GM23338 (cell line): ENCODE data around the gene CEACAM4.

Source experiments
- EZH2 ChIP-seq: fragments of 200-600 bp; sonication (generic); IDR thresholded peaks from one replicate; pipeline ENCODE4 v1.8.0; 2017; ENCODE audit warnings: antibody characterized with exemption, mild to moderate bottlenecking, low read depth; ENCODE audit not compliant: unreplicated experiment
- EZH2phosphoT487 ChIP-seq: fragments of 200-600 bp; sonication (generic); IDR thresholded peaks from one replicate; pipeline ENCODE4 v1.8.1; 2018; ENCODE audit warnings: antibody characterized with exemption; ENCODE audit not compliant: unreplicated experiment
- POLR2AphosphoS5 ChIP-seq: IDR thresholded peaks from 2 replicates; pipeline ENCODE4 v1.6.1; 2016; ENCODE audit warnings: antibody characterized with exemption, low read depth
- ZNF331 ChIP-seq: fragments of 250-450 bp; sonication (Bioruptor Pico); IDR thresholded peaks from 2 replicates; pipeline ENCODE4 v1.5.0; 2020; ENCODE audit warnings: low read depth, mild to moderate bottlenecking, moderate library complexity
- TF ChIP-seq, protein P1 (sequence below), 2 experiments: fragments of 200-600 bp in 1 of 2; sonication (generic) in 1 of 2; conservative IDR thresholded peaks; 2 replicates each; pipeline versions ENCODE4 v1.5.1 to v1.6.1; 2016 to 2017; ENCODE audit warnings: antibody characterized with exemption in 2 of 2, low read depth in 2 of 2, mild to moderate bottlenecking in 2 of 2, moderate library complexity in 1 of 2
- TF ChIP-seq, protein P2 (sequence below): IDR thresholded peaks from 2 replicates; pipeline ENCODE4 v1.6.1; 2016; ENCODE audit warnings: antibody characterized with exemption

DNA sequence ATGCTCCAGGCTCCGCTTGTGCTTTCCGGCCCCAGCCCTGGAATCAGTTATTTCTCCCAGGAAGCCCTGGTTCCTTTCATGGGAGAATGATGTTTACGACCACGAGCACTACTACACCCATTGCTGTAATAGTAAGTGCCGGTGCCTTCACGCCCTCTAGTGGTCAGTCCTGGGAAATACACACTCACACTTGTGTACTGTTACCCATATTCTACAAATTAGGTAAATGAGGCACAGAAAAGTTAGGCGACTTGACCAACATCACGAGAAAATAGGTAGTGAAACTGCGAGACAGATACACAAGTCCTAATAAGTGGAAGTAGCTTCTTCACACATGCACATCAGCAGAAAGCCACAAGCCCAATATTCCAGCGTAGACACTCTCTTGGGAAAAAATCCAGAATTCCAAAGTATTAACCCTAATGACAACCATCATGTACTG, 29.3 kb downstream of the CEACAM4 start:
- TF ChIP-seq EZH2phosphoT487 (no peak), POLR2AphosphoS5 (no peak), EZH2 (no peak), ZNF331 (CRISPR knock-in tag) (no peak)
- TF ChIP-seq, protein P1, sequence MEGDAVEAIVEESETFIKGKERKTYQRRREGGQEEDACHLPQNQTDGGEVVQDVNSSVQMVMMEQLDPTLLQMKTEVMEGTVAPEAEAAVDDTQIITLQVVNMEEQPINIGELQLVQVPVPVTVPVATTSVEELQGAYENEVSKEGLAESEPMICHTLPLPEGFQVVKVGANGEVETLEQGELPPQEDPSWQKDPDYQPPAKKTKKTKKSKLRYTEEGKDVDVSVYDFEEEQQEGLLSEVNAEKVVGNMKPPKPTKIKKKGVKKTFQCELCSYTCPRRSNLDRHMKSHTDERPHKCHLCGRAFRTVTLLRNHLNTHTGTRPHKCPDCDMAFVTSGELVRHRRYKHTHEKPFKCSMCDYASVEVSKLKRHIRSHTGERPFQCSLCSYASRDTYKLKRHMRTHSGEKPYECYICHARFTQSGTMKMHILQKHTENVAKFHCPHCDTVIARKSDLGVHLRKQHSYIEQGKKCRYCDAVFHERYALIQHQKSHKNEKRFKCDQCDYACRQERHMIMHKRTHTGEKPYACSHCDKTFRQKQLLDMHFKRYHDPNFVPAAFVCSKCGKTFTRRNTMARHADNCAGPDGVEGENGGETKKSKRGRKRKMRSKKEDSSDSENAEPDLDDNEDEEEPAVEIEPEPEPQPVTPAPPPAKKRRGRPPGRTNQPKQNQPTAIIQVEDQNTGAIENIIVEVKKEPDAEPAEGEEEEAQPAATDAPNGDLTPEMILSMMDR (conservative IDR thresholded peaks at IDR 0.05; ENCODE audit: low read depth in 2 of 2) = peak; percentile 91 to 96
- TF ChIP-seq, protein P2, sequence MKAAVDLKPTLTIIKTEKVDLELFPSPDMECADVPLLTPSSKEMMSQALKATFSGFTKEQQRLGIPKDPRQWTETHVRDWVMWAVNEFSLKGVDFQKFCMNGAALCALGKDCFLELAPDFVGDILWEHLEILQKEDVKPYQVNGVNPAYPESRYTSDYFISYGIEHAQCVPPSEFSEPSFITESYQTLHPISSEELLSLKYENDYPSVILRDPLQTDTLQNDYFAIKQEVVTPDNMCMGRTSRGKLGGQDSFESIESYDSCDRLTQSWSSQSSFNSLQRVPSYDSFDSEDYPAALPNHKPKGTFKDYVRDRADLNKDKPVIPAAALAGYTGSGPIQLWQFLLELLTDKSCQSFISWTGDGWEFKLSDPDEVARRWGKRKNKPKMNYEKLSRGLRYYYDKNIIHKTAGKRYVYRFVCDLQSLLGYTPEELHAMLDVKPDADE = no peak
